HEK293T (cell line): ENCODE data around the gene CAMK1D.

Experiments used
- BHLHE40 ChIP-seq: fragments of 450-650 bp; IDR thresholded peaks from 2 replicates; pipeline ENCODE4 v1.6.1; 2016; ENCODE audit warnings: mild to moderate bottlenecking, moderate library complexity, borderline replicate concordance
- ELF4 ChIP-seq: fragments of 450-650 bp; IDR thresholded peaks from 2 replicates; pipeline ENCODE4 v1.6.1; 2017; ENCODE audit warnings: antibody characterized with exemption
- FOXA1 ChIP-seq: fragments of 450-650 bp; IDR thresholded peaks from 2 replicates; pipeline ENCODE4 v1.6.1; 2016; ENCODE audit warnings: mild to moderate bottlenecking
- FOXM1 ChIP-seq: fragments of 450-650 bp; IDR thresholded peaks from 2 replicates; pipeline ENCODE4 v1.6.1; 2017; ENCODE audit warnings: mild to moderate bottlenecking, borderline replicate concordance
- HDGF ChIP-seq: fragments of 450-650 bp; IDR thresholded peaks from 2 replicates; pipeline ENCODE4 v1.6.1; 2017; ENCODE audit warnings: antibody characterized with exemption, borderline replicate concordance
- NFRKB ChIP-seq: fragments of 450-650 bp; IDR thresholded peaks from 2 replicates; pipeline ENCODE4 v1.6.1; 2016; ENCODE audit warnings: mild to moderate bottlenecking, moderate library complexity
- SUZ12 ChIP-seq: fragments of 450-650 bp; IDR thresholded peaks from 2 replicates; pipeline ENCODE4 v1.6.1; 2016; ENCODE audit warnings: mild to moderate bottlenecking
- ZNF384 ChIP-seq: fragments of 450-650 bp; IDR thresholded peaks from 2 replicates; pipeline ENCODE4 v1.6.1; 2016

- no peak for TF ChIP-seq FOXM1
- TF ChIP-seq NFRKB, result no peak
- TF ChIP-seq ELF4, result no peak
- no peak for TF ChIP-seq HDGF
- TF ChIP-seq SUZ12, result no peak
- TF ChIP-seq BHLHE40, result no peak
- TF ChIP-seq FOXA1, result no peak
- no peak for TF ChIP-seq ZNF384
These were observed 2.5 kb downstream of the CAMK1D start for GRCh38 chr10:12351889-12352288.
